PFSK-1 (cell line): ENCODE results near the gene GPLD1.

Experiments
- FOXP2 ChIP-seq: optimal IDR thresholded peaks from 2 replicates; pipeline ENCODE3; 2011; ENCODE audit warnings: borderline replicate concordance, control low read depth, inconsistent platforms; ENCODE audit not compliant: insufficient read depth; ENCODE audit errors: extremely low read length, extremely low read depth
- POLR2AphosphoS5 ChIP-seq: IDR thresholded peaks from 2 replicates; pipeline ENCODE4 v1.6.1; 2012; ENCODE audit warnings: low read depth, mild to moderate bottlenecking, control low read depth, low read length, moderate library complexity
- SIN3A ChIP-seq: IDR thresholded peaks from 2 replicates; pipeline ENCODE4 v1.6.1; 2012; ENCODE audit warnings: mild to moderate bottlenecking, low read length, moderate library complexity, borderline replicate concordance; ENCODE audit not compliant: insufficient read depth
- TAF1 ChIP-seq: IDR thresholded peaks from 2 replicates; pipeline ENCODE4 v1.6.1; 2012; ENCODE audit warnings: low read length, control low read depth, borderline replicate concordance; ENCODE audit not compliant: insufficient read depth
- TF ChIP-seq, protein P1 (sequence below), 2 experiments: IDR thresholded peaks; 2 replicates each; pipeline versions ENCODE4 v1.6.1 to v1.8.0; 2011 to 2012; ENCODE audit warnings: low read depth in 2 of 2, low read length in 2 of 2, control low read depth in 1 of 2, inconsistent platforms in 1 of 2, mild to moderate bottlenecking in 1 of 2, moderate library complexity in 1 of 2; ENCODE audit not compliant: insufficient read depth in 1 of 2

GPLD1 gene

DNA sequence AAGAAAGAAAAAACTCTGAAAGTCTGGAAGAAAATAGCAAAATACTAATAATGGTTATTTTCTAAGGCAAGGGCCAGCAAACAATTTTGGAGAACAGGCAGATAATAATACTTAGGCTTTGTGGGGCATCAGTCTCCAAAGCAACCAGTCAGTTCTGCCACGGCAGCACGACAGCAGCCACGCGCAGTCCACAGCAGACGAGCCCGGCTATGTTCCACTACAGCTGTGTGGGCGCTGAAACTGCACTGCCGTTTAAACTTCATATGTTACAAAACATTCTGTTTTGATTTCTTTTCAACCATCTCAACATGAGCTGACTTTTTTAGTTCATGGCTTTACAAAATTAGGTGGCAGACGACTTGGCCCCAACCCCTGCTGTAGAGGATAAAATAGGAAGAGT, 56.8 kb downstream of the GPLD1 start:
- TF ChIP-seq, protein P1, sequence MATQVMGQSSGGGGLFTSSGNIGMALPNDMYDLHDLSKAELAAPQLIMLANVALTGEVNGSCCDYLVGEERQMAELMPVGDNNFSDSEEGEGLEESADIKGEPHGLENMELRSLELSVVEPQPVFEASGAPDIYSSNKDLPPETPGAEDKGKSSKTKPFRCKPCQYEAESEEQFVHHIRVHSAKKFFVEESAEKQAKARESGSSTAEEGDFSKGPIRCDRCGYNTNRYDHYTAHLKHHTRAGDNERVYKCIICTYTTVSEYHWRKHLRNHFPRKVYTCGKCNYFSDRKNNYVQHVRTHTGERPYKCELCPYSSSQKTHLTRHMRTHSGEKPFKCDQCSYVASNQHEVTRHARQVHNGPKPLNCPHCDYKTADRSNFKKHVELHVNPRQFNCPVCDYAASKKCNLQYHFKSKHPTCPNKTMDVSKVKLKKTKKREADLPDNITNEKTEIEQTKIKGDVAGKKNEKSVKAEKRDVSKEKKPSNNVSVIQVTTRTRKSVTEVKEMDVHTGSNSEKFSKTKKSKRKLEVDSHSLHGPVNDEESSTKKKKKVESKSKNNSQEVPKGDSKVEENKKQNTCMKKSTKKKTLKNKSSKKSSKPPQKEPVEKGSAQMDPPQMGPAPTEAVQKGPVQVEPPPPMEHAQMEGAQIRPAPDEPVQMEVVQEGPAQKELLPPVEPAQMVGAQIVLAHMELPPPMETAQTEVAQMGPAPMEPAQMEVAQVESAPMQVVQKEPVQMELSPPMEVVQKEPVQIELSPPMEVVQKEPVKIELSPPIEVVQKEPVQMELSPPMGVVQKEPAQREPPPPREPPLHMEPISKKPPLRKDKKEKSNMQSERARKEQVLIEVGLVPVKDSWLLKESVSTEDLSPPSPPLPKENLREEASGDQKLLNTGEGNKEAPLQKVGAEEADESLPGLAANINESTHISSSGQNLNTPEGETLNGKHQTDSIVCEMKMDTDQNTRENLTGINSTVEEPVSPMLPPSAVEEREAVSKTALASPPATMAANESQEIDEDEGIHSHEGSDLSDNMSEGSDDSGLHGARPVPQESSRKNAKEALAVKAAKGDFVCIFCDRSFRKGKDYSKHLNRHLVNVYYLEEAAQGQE (IDR thresholded peaks at IDR 0.05; ENCODE audit: insufficient read depth in 1 of 2, low read depth in 2 of 2, low read length in 2 of 2) = no peak
- TF ChIP-seq SIN3A (no peak), TAF1 (no peak), FOXP2 (no peak), POLR2AphosphoS5 (no peak)

DNA sequence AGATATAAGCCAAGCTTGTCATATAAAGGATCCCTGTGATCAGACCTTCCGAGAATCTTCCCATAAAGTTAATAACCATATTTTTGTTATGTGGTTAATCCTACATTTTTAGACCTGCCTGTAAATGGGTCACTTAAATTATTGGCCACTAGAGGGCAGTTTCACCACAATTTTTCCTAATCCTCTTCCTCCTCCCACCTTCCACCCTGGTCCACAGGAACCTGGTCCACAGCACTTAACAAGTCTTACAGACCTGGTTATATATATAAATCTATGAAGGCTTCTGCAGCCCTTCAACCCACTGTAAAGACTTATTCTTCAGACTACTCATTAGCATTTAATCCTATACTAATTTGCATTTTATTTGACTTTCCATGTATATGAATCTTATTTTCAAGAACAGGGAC, 58.3 kb downstream of the GPLD1 start:
- TF ChIP-seq SIN3A (no peak), POLR2AphosphoS5 (no peak), FOXP2 (no peak), TAF1 (no peak)
- TF ChIP-seq, protein P1 (IDR thresholded peaks at IDR 0.05; ENCODE audit: insufficient read depth in 1 of 2, low read depth in 2 of 2, low read length in 2 of 2) = no peak

DNA sequence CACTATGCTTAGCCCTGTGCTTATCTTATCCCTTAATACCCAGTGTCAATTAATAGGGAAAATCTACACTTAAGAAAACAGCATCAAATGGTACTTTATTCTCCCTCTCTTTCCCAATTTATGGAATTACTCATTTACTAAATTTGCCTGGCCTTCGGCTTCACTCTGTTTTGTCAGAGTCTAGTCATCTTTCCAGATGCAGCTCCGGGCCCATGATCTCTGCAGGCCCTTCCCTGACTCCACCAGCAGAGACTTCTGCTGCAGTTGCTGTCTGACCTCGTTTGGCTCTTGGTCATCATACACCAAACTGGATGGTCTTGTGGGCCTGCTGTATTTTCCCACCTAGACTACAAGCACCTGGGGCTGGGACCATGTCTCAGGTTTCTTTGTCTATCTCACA, 59.3 kb downstream of the GPLD1 start:
- no peak for TF ChIP-seq FOXP2
- TF ChIP-seq SIN3A = no peak
- no peak for TF ChIP-seq TAF1
- TF ChIP-seq, protein P1 (IDR thresholded peaks at IDR 0.05; ENCODE audit: insufficient read depth in 1 of 2, low read depth in 2 of 2, low read length in 2 of 2) = no peak
- TF ChIP-seq POLR2AphosphoS5 = no peak

DNA sequence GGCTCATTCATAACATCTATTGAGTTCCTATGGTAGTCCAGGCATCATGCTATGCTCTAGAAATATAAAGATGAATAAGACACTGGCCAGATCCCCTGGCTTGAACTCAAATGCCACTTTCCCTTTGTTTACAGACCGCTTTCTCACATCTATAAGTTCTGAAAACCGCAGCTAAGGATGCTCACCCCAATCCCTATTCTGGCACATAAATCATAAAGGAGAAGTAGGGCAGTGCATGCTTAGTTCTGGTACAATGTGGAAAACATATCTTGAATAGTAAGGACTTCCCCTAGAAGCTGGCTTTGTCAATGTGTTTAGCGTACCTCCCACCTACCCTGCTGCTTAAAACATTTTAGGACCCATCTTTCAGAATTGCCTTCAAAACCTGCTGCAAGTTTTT, 60.2 kb downstream of the GPLD1 start:
- no peak for TF ChIP-seq POLR2AphosphoS5
- no peak for TF ChIP-seq TAF1
- TF ChIP-seq, protein P1 (IDR thresholded peaks at IDR 0.05; ENCODE audit: insufficient read depth in 1 of 2, low read depth in 2 of 2, low read length in 2 of 2) = no peak

DNA sequence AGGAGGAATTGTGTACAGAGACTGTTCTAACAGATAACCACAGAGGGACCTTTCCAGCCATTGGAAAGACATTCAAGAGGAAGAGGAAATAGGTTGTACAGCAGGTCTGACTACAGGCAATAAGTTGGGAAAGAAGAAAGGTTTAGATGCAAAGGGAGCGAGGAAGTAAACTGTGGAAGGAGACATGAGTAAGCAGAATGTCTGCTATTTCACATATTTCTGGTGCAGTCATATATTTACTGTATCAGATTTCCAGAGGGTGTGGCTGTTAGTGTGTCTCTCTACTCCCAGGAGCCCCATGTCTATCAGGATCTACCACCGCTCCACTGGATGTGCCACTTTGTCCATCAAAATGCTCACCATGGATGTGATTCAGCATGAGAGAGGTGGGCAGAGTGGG, 60.8 kb downstream of the GPLD1 start:
- TF ChIP-seq, protein P1 (IDR thresholded peaks at IDR 0.05; ENCODE audit: insufficient read depth in 1 of 2, low read depth in 2 of 2, low read length in 2 of 2) = no peak
- TF ChIP-seq TAF1 = no peak
- TF ChIP-seq POLR2AphosphoS5 = no peak
- no peak for TF ChIP-seq FOXP2
- no peak for TF ChIP-seq SIN3A
